MV-4-11 (cell line): ENCODE results near the gene NALCN.

Source experiments
- DNase-seq: peaks from one replicate; lab custom pipeline; 2025; lab: John Stamatoyannopoulos, UW

Gene NALCN

GRCh38 chr13:101289764-101290163 lies 126.5 kb downstream of the NALCN start:
- no peak for DNase-seq

GRCh38 chr13:101283782-101284181 lies 132.5 kb downstream of the NALCN start:
- DNase-seq: no peak

- DNase-seq: no peak
Measured at GRCh38 chr13:101272886-101273285, 143.4 kb downstream of the NALCN start.

- no peak for DNase-seq
Measured at GRCh38 chr13:101271681-101272245, 144.5 kb downstream of the NALCN start.

GRCh38 chr13:101267656-101268055 lies 148.7 kb downstream of the NALCN start:
- no peak for DNase-seq

GRCh38 chr13:101265934-101266333 lies 150.4 kb downstream of the NALCN start:
- no peak for DNase-seq

- no peak for DNase-seq
Measured at GRCh38 chr13:101264931-101265330, 151.4 kb downstream of the NALCN start.

- DNase-seq: peak; percentile 87
Measured at GRCh38 chr13:101262306-101262705, 154.0 kb downstream of the NALCN start.

- no peak for DNase-seq
Measured at GRCh38 chr13:101258509-101258908, 157.8 kb downstream of the NALCN start.

- DNase-seq: peak; percentile 97
Measured at GRCh38 chr13:101258071-101258470, 158.2 kb downstream of the NALCN start.

GRCh38 chr13:101248739-101249514 lies 167.4 kb downstream of the NALCN start:
- no peak for DNase-seq

- DNase-seq: peak; percentile 0
Measured at GRCh38 chr13:101242720-101243119, 173.6 kb downstream of the NALCN start.

- no peak for DNase-seq
Measured at GRCh38 chr13:101238555-101238954, 177.8 kb downstream of the NALCN start.

GRCh38 chr13:101231751-101232428 lies 184.4 kb downstream of the NALCN start:
- DNase-seq: no peak

GRCh38 chr13:101230271-101230890 lies 185.9 kb downstream of the NALCN start:
- no peak for DNase-seq

- DNase-seq: no peak
Measured at GRCh38 chr13:101219609-101220265, 196.6 kb downstream of the NALCN start.

GRCh38 chr13:101218484-101218883 lies 197.8 kb downstream of the NALCN start:
- no peak for DNase-seq

- no peak for DNase-seq
Measured at GRCh38 chr13:101217086-101217485, 199.2 kb downstream of the NALCN start.

- DNase-seq: no peak
Measured at GRCh38 chr13:101211261-101211660, 205.0 kb downstream of the NALCN start.

GRCh38 chr13:101210774-101211173 lies 205.5 kb downstream of the NALCN start:
- no peak for DNase-seq

GRCh38 chr13:101209206-101209893 lies 207.0 kb downstream of the NALCN start:
- no peak for DNase-seq

- no peak for DNase-seq
Measured at GRCh38 chr13:101205408-101205807, 210.9 kb downstream of the NALCN start.
